Tibial artery (tissue), 4 donors: ENCODE results near the gene DNMT3L.
"Not testable (repeated sequence)": the region's sequence is repeated elsewhere in the genome, so short reads cannot be mapped to it uniquely, and the experiment has no call there.

Experiments
- DNase-seq, 2 donors: peaks; one replicate each; pipeline ENCODE4 v3.0.0-alpha.2; 2019
- H3K27ac ChIP-seq, 2 donors: fragments of 200-600 bp; sonication (generic) in 1 of 2; 1 replicate in 1 of 2; 2 replicates in 1 of 2; pipeline ENCODE4 v1.5.1; 2018 to 2019; ENCODE audit warnings: mild to moderate bottlenecking in 1 of 2
- H3K27me3 ChIP-seq, 2 donors: fragments of 200-600 bp; sonication (generic) in 1 of 2; one replicate each; pipeline versions ENCODE4 v1.5.1 to v1.6.0; 2016 to 2019
- H3K36me3 ChIP-seq, 3 donors: fragments of 200-600 bp; sonication (generic) in 2 of 3; one replicate each; pipeline ENCODE4 v1.5.1; 2016 to 2019; ENCODE audit warnings: mild to moderate bottlenecking in 2 of 3
- H3K4me1 ChIP-seq, 4 donors: fragments of 200-600 bp; sonication (generic) in 2 of 4; 1 replicate in 3 of 4; 2 replicates in 1 of 4; pipeline ENCODE4 v1.5.1; 2016 to 2019
- H3K4me3 ChIP-seq, 2 donors: fragments of 200-600 bp; sonication (generic) in 1 of 2; 1 replicate in 1 of 2; 2 replicates in 1 of 2; pipeline ENCODE4 v1.5.1; 2018 to 2019; ENCODE audit warnings: mild to moderate bottlenecking in 2 of 2
- H3K9me3 ChIP-seq, 3 donors: fragments of 200-600 bp; sonication (generic) in 1 of 3; one replicate each; pipeline ENCODE4 v1.5.1; 2016 to 2019
- intact Hi-C: fragments of 100-400 bp; cut with DNase I; formaldehyde crosslinking; loops from one replicate; pipeline ENCODE4 v1.15.0; 2023; ENCODE audit warnings: low total_unique reads
- TF ChIP-seq, protein P1 (sequence below), 2 experiments: fragments of 200-600 bp in 1 of 2; fragments of 450-650 bp in 1 of 2; IDR thresholded peaks; one replicate each; pipeline ENCODE4 v1.5.1; 2017 to 2019; ENCODE audit warnings: antibody characterized with exemption in 2 of 2, mild to moderate bottlenecking in 1 of 2, moderate library complexity in 1 of 2

The DNMT3L gene

DNA sequence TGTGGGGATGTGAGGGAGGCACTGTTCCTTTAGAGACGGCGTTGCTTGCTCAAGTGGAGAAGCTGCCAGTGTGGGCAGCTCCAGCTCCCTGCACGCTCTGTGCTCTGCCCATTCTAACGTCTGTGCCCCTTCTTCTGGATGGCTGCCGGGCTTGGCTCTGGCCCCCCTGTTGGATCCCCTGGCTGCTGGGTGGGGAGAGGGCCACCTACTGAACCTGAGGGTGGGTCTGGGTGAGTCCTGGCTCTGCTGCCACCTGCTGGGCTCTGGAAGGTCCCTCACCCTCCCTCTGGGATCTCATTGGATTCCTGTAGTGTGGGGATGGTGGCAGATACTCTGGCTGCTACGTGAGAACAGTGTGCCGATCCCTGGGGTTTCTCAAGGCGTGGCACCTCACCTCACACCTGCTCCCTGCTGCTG lies 43.2 kb upstream of the DNMT3L start:
- Histone ChIP-seq H3K27ac (no peak overlapping the region), H3K27me3 (no peaks in the 10 kb centered on the region), H3K36me3 (peaks cover 6 to 26% (median 11%) of the 10 kb centered on the region in 3 donors), H3K4me1 (peaks cover 0 to 61% (median 25%) of the 10 kb centered on the region in 4 donors), H3K9me3 (no peaks in the 10 kb centered on the region), H3K4me3 (no peak overlapping the region)
- intact Hi-C loops = loop anchor here (10.0 kb wide), 1 partner anchor 490 kb away; no protein-coding TSS in a partner anchor
- TF ChIP-seq, protein P1, sequence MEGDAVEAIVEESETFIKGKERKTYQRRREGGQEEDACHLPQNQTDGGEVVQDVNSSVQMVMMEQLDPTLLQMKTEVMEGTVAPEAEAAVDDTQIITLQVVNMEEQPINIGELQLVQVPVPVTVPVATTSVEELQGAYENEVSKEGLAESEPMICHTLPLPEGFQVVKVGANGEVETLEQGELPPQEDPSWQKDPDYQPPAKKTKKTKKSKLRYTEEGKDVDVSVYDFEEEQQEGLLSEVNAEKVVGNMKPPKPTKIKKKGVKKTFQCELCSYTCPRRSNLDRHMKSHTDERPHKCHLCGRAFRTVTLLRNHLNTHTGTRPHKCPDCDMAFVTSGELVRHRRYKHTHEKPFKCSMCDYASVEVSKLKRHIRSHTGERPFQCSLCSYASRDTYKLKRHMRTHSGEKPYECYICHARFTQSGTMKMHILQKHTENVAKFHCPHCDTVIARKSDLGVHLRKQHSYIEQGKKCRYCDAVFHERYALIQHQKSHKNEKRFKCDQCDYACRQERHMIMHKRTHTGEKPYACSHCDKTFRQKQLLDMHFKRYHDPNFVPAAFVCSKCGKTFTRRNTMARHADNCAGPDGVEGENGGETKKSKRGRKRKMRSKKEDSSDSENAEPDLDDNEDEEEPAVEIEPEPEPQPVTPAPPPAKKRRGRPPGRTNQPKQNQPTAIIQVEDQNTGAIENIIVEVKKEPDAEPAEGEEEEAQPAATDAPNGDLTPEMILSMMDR (IDR thresholded peaks at IDR 0.05) = peak; percentile 40 to 50
- no peak for DNase-seq

DNA sequence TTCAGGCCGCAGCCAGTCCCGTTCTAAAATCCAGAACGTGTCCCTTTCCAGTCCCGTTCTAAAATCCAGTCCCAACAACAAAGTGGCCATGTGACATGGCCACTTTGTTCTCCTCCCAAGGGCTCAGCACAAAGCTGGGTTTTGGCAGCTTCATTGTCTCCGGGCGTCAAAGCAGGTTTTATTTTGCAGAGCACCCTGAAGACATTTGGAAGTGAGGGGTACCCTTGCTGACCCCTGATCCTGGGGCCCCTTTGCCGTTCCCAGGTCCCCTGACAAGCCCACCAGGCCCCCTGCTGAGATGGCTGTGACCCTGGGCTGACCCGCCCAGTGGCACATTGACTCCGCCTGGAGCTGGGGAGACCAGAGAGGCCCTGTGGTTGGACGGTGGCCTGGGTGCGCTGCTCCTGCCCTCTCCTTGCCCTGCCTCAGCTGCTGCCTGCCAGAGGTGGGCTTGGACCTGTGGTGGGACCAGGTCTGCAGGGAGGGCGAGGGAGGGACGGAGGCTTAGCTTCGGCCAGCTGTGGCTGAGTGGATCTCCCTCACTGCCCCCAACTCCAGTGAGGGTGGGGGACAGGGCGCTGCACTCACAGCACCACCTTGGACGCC lies 42.4 kb upstream of the DNMT3L start:
- TF ChIP-seq, protein P1 (IDR thresholded peaks at IDR 0.05) = no peak
- intact Hi-C loops = loop anchor here (10.0 kb wide), 1 partner anchor 491 kb away; no protein-coding TSS in a partner anchor
- peaks cover 6 to 23% (median 11%) of the 10 kb centered on the region in 3 donors for H3K36me3 ChIP-seq
- peaks cover 0 to 66% (median 29%) of the 10 kb centered on the region in 4 donors for H3K4me1 ChIP-seq
- no peaks in the 10 kb centered on the region for H3K27me3 ChIP-seq
- no peaks in the 10 kb centered on the region for H3K9me3 ChIP-seq
- DNase-seq = no peak
- H3K4me3 ChIP-seq = no peak overlapping the region
- H3K27ac ChIP-seq = no peak overlapping the region

DNA sequence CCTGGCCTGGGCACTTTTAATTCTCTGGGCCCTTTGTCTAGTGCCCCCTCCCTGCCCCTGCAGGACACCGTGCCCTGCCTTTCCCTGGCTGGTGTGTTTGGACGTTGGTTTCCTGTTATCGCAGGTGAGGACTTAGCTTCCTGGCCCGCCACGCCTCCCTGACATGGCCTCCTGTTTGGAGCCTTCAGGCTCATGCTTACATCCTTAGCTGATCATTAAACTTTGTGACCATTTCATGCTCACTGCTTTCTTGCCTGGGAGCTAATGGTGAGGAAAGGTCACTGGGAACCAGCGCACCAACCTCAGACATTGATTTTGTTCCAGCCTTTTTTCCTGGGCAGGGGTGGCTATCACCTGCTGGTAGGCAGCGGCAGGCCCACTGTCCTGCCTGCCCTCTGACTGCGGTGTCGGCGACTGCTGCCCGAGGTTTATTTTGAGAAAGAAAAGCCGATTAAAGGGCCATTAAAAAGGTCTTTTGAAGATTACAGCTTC lies 41.8 kb upstream of the DNMT3L start:
- TF ChIP-seq, protein P1 (IDR thresholded peaks at IDR 0.05) = no peak
- H3K27ac ChIP-seq = no peak overlapping the region
- intact Hi-C loops = loop anchor here (10.0 kb wide), 1 partner anchor 491 kb away; no protein-coding TSS in a partner anchor

DNA sequence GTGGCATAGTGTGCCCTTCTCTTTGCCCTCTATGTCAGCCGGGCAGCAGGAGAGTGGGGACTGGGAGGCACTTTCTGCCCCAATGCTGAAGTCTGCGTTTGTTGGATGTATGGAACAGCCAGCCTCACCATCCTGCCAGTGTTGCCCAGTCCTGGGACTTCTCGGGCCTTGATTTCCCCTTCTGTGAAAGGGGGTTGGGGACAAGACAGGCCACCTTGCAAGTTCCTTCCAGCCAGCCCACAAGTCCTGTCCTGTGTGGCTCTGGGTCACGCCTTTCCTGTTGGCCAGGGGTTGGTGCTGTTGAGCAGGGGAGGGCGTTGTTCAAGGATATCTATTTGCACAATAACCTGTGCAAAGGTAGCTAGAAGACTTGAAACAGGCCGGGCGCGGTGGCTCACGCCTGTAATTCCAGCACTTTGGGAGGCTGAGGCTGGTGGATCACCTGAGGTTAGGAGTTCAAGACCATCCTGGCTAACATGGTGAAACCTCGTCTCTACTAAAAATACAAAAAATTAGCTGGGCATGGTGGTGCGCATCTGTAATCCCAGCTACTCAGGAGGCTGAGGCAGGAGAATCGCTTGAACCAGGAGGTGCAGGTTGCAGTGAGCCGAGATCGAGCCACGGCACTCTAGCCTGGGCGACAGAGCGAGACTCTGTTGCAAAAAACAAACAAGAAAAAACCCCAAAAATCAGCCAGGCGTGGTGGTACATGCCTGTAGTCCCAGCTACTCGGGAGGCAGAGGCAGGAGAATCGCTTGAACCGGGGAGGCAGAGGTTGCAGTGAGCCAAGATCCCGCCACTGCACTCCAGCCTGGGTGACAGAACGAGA lies 41.1 kb upstream of the DNMT3L start:
- not testable (repeated sequence) for H3K27ac ChIP-seq, H3K4me3 ChIP-seq, H3K9me3 ChIP-seq, DNase-seq, H3K27me3 ChIP-seq
- Histone ChIP-seq H3K4me1 (peaks cover 0 to 72% (median 35%) of the 10 kb centered on the region in 4 donors), H3K36me3 (peaks cover 6 to 16% (median 11%) of the 10 kb centered on the region in 3 donors)
- intact Hi-C loops = loop anchor here (10.0 kb wide), 1 partner anchor 492 kb away; no protein-coding TSS in a partner anchor

More for the DNA sequence above, 41.8 kb upstream of the DNMT3L start:
- Histone ChIP-seq H3K36me3 (peaks cover 6 to 18% (median 11%) of the 10 kb centered on the region in 3 donors), H3K9me3 (no peaks in the 10 kb centered on the region), H3K4me3 (no peak overlapping the region), H3K4me1 (peaks cover 0 to 71% (median 32%) of the 10 kb centered on the region in 4 donors), H3K27me3 (no peaks in the 10 kb centered on the region)
- DNase-seq = no peak

DNA sequence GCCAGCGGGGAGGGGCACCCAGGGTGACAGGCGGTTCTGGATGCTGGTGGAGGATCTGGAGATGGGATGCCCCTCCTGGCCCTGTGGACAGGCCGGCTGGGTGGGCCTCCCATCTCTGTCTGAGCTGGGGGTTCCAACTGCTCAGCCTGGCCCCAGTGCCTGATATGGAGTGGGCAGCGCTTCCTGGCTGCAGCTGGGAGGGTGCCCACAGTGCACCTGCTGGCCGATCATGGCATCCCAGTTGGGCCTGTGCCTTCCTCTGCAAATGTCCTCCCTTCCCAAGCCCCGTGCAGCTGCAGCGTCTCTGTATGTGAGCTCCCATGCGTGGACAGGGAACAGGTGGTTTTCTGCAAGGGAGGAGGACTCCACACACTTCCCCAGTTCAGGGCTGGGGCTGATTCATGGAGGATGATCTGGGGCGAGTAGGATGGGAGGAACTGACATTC lies 40.3 kb upstream of the DNMT3L start:
- no peak overlapping the region for H3K4me3 ChIP-seq
- H3K36me3 ChIP-seq = peaks cover 1 to 7% (median 5%) of the 10 kb centered on the region in 3 donors
- H3K4me1 ChIP-seq = peaks cover 0 to 78% (median 40%) of the 10 kb centered on the region in 4 donors
- TF ChIP-seq, protein P1 (IDR thresholded peaks at IDR 0.05) = no peak
- intact Hi-C loops = loop anchor here (10.0 kb wide), 1 partner anchor 493 kb away; no protein-coding TSS in a partner anchor
- H3K27ac ChIP-seq = no peak overlapping the region
- no peak for DNase-seq
- H3K27me3 ChIP-seq = peaks cover 0 to 4% of the 10 kb centered on the region in 2 donors
- no peaks in the 10 kb centered on the region for H3K9me3 ChIP-seq
